Neutrophil (primary cell): ENCODE results near the gene PLEKHG4B.
"Not testable (repeated sequence)": the region's sequence is repeated elsewhere in the genome, so short reads cannot be mapped to it uniquely, and the experiment has no call there.

Source experiments
- H3K27ac ChIP-seq: fragments of 200-600 bp; sonication (generic); 2 replicates; pipeline ENCODE4 v1.5.1; 2016; ENCODE audit warnings: mild to moderate bottlenecking, moderate library complexity
- H3K27me3 ChIP-seq: fragments of 200-600 bp; sonication (generic); 2 replicates; pipeline ENCODE4 v1.6.0; 2016; ENCODE audit warnings: mild to moderate bottlenecking
- H3K36me3 ChIP-seq: fragments of 200-600 bp; sonication (generic); 2 replicates; pipeline ENCODE4 v1.5.1; 2017
- H3K4me1 ChIP-seq, 2 experiments: fragments of 200-600 bp in 1 of 2; sonication (generic) in 1 of 2; 1 replicate in 1 of 2; 2 replicates in 1 of 2; pipeline versions ENCODE4 v1.5.1 to v1.6.1; 2013 to 2016; ENCODE audit warnings: low read depth in 1 of 2, low read length in 1 of 2, mild to moderate bottlenecking in 1 of 2, moderate library complexity in 1 of 2; ENCODE audit not compliant: control insufficient read depth in 1 of 2, insufficient read depth in 1 of 2
- H3K4me3 ChIP-seq, 2 experiments: fragments of 200-600 bp in 1 of 2; sonication (generic) in 1 of 2; 1 replicate in 1 of 2; 2 replicates in 1 of 2; pipeline ENCODE4 v1.5.1; 2013 to 2016; ENCODE audit warnings: low read depth in 1 of 2, low read length in 1 of 2, mild to moderate bottlenecking in 1 of 2, moderate library complexity in 1 of 2
- H3K9me3 ChIP-seq: fragments of 200-600 bp; sonication (generic); 2 replicates; pipeline ENCODE4 v1.5.1; 2016
- TF ChIP-seq, protein P1 (sequence below): fragments of 200-600 bp; sonication (generic); IDR thresholded peaks from 2 replicates; pipeline ENCODE4 v1.5.1; 2016; ENCODE audit warnings: antibody characterized with exemption

The PLEKHG4B gene

GRCh38 chr5:195401-196160, 103.6 kb downstream of the PLEKHG4B start:
- no peaks in the 10 kb centered on the region for H3K4me1 ChIP-seq
- H3K9me3 ChIP-seq, result no peaks in the 10 kb centered on the region
- H3K4me3 ChIP-seq, result no peak overlapping the region
- H3K36me3 ChIP-seq, result no peaks in the 10 kb centered on the region
- TF ChIP-seq, protein P1, sequence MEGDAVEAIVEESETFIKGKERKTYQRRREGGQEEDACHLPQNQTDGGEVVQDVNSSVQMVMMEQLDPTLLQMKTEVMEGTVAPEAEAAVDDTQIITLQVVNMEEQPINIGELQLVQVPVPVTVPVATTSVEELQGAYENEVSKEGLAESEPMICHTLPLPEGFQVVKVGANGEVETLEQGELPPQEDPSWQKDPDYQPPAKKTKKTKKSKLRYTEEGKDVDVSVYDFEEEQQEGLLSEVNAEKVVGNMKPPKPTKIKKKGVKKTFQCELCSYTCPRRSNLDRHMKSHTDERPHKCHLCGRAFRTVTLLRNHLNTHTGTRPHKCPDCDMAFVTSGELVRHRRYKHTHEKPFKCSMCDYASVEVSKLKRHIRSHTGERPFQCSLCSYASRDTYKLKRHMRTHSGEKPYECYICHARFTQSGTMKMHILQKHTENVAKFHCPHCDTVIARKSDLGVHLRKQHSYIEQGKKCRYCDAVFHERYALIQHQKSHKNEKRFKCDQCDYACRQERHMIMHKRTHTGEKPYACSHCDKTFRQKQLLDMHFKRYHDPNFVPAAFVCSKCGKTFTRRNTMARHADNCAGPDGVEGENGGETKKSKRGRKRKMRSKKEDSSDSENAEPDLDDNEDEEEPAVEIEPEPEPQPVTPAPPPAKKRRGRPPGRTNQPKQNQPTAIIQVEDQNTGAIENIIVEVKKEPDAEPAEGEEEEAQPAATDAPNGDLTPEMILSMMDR, result no peak
- H3K27ac ChIP-seq, result no peak overlapping the region
- peaks cover 28% of the 10 kb centered on the region for H3K27me3 ChIP-seq

GRCh38 chr5:196350-196749, 104.4 kb downstream of the PLEKHG4B start:
- TF ChIP-seq, protein P1, result no peak

GRCh38 chr5:197031-197430, 105.1 kb downstream of the PLEKHG4B start:
- not testable (repeated sequence) for H3K4me1 ChIP-seq, H3K27ac ChIP-seq, H3K9me3 ChIP-seq, H3K4me3 ChIP-seq, H3K36me3 ChIP-seq
- peaks cover 13% of the 10 kb centered on the region for H3K27me3 ChIP-seq

More at GRCh38 chr5:196350-196749, 104.4 kb downstream of the PLEKHG4B start:
- Histone ChIP-seq H3K4me1 (no peaks in the 10 kb centered on the region), H3K4me3 (no peak overlapping the region), H3K36me3 (no peaks in the 10 kb centered on the region), H3K27ac (no peak overlapping the region), H3K27me3 (peaks cover 20% of the 10 kb centered on the region), H3K9me3 (no peaks in the 10 kb centered on the region)

GRCh38 chr5:197892-198489, 106.0 kb downstream of the PLEKHG4B start:
- no peaks in the 10 kb centered on the region for H3K4me1 ChIP-seq
- no peak overlapping the region for H3K4me3 ChIP-seq
- H3K27me3 ChIP-seq, result peaks cover 4% of the 10 kb centered on the region
- TF ChIP-seq, protein P1, result no peak
- H3K9me3 ChIP-seq, result no peaks in the 10 kb centered on the region
- H3K27ac ChIP-seq, result no peak overlapping the region
- H3K36me3 ChIP-seq, result no peaks in the 10 kb centered on the region

DNA sequence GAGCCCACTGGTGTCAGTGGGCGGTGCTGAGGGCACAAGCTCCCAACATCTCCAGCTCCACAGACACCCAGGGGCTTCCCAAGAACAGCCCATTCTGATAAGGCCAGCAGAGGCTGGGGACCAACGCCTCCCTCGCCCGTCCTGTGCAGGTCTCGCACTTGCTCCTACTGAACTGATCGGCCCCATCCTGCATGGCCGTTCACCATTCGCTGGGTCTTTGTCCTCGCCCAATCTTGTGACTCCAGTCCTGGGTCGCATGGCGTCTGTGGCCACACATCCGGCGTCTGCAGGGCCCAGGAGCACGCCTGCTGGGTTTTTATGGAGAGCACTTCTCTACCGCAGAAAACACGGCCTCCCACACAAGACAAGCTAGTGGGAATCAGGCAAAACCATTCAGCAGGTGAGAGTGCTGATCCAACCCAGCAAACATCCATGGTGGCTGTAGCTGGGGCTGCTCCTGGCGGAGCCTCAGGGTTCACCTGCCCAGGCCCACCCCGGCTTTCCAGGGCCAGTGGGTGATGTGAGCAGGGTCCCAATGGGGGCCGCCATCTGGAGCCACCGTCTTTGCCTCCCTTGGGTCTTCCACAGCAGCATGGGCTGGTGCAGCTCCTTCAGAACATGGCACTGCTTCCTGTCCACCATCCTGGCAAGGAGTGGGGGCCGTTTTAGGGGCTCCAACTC, 106.7 kb downstream of the PLEKHG4B start:
- Histone ChIP-seq H3K36me3 (peaks cover 6% of the 10 kb centered on the region), H3K4me3 (no peak overlapping the region), H3K27me3 (no peaks in the 10 kb centered on the region), H3K9me3 (no peaks in the 10 kb centered on the region), H3K4me1 (no peaks in the 10 kb centered on the region), H3K27ac (no peak overlapping the region)
- TF ChIP-seq, protein P1, result no peak
